GM12873 (cell line): Measurements from ENCODE around the gene CEACAM16.

Source experiments
- TF ChIP-seq, protein P1 (sequence below): IDR thresholded peaks from 2 replicates; pipeline ENCODE4 v1.5.1; 2012; ENCODE audit warnings: low read depth, mild to moderate bottlenecking, moderate library complexity, low read length, control low read depth; ENCODE audit not compliant: insufficient read depth; ENCODE audit errors: missing control alignments

CEACAM16 gene

DNA sequence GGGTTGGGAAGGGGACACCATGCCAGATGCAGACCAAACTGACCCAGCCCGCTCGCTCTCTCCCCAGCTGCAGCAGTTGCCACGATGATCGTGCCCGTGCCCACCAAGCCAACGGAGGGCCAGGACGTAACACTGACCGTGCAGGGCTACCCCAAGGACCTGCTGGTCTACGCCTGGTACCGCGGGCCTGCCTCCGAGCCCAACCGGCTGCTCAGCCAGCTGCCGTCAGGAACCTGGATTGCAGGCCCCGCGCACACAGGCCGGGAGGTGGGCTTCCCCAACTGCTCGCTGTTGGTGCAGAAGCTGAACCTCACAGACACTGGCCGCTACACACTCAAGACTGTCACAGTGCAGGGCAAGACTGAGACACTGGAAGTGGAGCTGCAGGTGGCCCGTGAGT lies 8.8 kb downstream of the CEACAM16 start:
- TF ChIP-seq, protein P1, sequence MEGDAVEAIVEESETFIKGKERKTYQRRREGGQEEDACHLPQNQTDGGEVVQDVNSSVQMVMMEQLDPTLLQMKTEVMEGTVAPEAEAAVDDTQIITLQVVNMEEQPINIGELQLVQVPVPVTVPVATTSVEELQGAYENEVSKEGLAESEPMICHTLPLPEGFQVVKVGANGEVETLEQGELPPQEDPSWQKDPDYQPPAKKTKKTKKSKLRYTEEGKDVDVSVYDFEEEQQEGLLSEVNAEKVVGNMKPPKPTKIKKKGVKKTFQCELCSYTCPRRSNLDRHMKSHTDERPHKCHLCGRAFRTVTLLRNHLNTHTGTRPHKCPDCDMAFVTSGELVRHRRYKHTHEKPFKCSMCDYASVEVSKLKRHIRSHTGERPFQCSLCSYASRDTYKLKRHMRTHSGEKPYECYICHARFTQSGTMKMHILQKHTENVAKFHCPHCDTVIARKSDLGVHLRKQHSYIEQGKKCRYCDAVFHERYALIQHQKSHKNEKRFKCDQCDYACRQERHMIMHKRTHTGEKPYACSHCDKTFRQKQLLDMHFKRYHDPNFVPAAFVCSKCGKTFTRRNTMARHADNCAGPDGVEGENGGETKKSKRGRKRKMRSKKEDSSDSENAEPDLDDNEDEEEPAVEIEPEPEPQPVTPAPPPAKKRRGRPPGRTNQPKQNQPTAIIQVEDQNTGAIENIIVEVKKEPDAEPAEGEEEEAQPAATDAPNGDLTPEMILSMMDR: no peak

DNA sequence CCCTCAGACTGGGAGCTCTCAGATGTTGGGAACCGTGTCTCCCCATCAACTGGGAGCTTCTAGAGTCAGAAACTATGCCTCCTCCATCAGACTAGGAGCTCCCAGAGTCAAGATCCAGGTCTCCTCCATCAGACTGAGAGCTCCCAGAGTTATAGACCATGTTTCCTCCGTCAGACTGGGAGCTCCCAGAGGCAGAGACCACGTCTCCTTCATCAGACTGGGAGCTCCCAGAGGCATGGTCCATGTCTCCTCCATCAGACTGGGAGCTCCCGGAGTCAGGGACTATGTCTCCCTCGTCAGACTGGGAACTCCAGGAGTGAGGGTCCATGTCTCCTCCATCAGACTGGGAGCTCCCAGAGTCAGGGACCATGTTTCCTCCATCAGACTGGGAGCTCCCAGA lies 10.0 kb downstream of the CEACAM16 start:
- TF ChIP-seq, protein P1: no peak

DNA sequence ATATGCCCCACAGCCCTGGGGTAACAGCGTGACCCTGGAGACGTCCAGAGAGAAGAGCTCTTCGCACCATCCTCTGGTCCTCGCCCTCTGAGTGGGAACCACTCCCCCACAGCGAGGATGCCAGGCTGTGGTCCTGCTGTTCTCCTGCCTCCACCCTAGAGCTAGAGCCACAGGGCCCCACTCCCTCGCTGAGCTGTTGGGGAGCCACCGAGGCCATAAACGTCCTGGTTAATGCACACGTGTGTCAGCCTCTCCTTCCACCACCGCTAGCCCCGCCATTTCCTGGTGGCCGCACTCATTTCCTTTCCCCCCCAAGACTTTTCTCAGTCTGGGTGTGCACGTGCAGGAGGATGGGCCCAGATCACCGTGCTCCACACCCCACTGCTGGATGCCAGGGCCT lies 11.5 kb downstream of the CEACAM16 start:
- TF ChIP-seq, protein P1: no peak

DNA sequence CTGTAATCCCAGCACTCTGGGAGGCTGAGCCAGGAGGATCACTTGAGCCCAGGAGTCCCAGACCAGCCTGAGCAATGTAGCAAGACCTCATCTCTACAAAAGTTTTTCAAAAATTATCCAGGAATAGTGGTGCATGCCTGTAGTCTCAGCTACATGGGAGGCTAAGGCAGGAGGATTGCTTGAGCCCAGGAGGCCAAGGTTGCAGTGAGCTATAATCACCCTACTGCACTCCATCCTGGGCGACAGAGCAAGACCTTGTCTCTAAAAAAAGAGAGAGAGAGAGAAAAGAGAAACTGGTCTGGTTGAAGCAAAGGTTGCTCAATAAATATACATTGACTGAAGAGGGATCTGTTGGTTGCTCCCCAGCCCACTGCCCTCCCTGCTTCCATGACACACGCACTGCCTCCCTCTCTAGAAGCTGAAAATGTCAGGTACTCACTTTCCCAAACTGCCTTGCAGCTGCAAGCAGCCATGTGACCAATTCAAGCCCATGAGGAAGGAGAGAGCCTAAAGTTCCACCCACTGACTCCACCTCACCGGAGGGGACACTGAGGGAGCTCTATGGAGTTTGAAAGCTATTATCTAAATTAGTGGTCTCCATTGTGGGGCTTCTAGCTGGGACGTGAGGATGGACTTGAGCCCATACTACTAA lies 14.0 kb downstream of the CEACAM16 start:
- TF ChIP-seq, protein P1: no peak

DNA sequence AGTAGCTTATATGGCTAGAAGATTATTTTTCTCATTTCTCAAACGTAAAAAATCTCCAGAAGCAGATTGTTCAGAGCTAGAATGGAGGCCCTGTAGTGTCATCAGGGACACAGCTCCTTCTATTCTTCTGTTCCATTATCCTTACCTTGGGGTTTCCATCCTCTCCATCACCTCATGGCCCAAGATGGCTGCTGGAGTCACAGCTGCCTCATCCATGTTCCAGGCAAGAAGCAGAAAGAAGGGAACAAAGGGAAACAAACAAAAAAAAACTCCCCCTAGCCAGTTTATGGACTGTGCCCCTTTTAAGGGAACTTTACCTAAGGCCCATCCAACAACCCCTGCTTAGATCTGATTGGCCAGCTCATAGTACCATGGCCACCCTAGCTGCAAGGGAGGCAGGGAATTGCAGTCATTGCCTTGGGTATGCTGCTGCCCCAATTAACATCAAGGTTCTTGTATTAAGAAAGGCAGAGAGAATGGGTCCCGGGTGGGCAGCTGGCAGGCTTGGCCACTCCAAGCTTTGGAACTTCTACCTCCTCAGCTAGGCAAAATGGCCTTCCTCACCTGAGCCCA lies 15.7 kb downstream of the CEACAM16 start:
- TF ChIP-seq, protein P1: no peak

DNA sequence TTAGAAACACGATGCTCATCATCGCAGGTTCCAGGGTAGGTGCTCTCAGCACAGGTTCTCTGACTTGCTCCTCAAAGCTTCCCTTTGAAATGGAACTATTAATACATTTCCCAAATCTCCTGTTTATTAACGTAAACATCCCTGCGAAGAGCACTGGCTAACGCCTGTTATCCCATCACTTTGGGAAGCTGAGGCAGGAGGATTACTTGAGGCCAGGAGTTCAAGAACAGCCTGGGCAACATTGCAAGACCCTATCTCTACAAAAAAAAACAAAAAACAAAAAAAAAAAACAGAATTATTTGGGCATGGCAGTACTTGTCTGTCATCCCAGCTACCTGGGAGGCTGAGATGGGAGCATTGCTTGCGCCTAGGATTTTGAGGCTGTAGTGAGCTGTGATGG lies 18.7 kb downstream of the CEACAM16 start:
- TF ChIP-seq, protein P1: no peak

DNA sequence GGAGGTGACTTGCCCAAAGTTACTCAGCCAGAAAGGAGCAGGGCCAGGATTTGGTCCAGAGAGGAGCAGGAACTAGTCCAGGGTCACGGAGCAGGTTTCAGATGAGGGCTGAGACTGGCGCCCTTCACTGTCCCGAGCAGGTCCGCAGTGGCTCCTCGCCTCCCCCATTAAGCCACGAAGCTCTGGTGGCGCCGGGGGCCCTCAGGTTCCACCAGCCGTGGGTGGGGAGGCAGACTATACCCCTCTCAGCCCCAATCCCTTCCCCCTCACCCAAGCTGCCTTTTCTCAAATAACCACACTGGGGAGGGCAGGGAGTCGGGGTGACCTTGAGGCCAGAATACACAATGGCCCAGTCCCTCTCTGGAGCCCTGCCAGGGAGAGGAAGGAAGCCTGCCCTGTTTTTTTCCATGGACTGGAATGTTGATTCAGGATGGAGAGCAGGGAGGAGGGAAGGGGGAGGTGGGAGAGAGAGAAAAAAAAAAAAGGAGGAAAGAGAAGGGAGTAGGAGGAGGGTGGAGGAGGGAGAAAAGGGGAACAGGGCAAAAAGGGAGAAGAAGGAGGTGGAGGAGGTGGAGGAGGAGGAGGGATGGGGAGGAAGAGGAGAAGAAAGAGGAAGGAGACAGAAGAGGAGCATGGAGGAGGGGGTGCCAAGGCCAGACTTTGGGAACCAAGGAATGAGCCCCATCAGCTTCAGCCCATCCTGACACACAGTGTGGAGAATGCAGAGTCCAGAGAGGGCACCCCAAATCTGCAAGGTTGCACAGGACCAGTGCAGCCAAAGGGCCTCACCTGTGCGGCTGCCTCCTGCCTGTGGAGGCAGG lies 19.7 kb downstream of the CEACAM16 start:
- TF ChIP-seq, protein P1: no peak
